GM10248 (cell line): ENCODE measurements around the gene WFDC9.
"Not testable (repeated sequence)": the region's sequence is repeated elsewhere in the genome, so short reads cannot be mapped to it uniquely, and the experiment has no call there.

Experiments
- CTCF ChIA-PET: fragments of 300-600 bp; sonication (Branson Sonifier 250); formaldehyde crosslinking; extraction: SDS; loops from one replicate; lab custom pipeline; 2021; ENCODE audit warnings: antibody characterized with exemption; lab: Yijun Ruan, JAX
- POLR2A ChIA-PET: fragments of 350-650 bp; sonication (Branson Sonifier 250); formaldehyde crosslinking; extraction: SDS; loops from one replicate; lab custom pipeline; 2020; ENCODE audit warnings: antibody characterized with exemption; lab: Yijun Ruan, JAX
- DNase-seq: peaks from one replicate; pipeline ENCODE4 v3.0.0; 2012; ENCODE audit errors: extremely low spot score
- TF ChIP-seq, protein P1 (sequence below): IDR thresholded peaks from 2 replicates; pipeline ENCODE4 v1.5.1; 2012; ENCODE audit warnings: mild to moderate bottlenecking, low read depth; ENCODE audit errors: extremely low read depth, missing control alignments, control extremely low read depth

Gene WFDC9

DNA sequence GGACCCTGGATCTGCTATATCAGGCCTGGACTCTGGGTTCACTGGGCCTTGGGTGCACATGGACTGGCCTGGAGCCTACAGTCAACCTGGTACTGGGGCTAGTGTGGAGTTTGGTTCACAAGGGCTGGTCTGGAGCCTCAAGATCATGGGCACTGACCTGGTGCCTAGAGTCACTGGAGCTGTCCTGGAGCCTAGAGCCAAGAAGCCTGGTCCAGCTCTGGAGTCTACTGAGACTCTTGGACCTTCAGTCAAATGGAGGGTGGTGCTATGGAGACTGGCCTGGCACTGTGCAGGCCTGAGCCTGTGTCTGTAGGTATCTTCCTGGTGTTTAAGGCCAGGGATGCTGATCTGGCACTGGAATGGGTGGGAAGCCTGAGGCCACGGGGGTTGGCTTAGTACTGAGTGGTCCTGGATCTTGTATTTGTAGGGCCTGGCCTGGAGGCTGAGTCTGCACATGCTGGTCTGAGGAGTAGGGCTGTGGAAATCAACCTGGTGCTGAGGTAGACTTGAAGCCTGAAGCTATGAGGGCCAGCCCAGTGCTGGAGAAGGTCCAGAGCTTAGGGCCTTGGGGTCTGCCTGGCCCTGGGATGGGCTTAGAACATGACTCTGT, 16.5 kb upstream of the WFDC9 start:
- DNase-seq: no peak
- ChIA-PET CTCF (interaction anchor here (0.7 to 1.4 kb wide), 3 partner anchors 18 to 21 kb away, joined by 3 to 6 read pairs (median 3); no protein-coding TSS in a partner anchor), POLR2A (no interaction called here)
- TF ChIP-seq, protein P1, sequence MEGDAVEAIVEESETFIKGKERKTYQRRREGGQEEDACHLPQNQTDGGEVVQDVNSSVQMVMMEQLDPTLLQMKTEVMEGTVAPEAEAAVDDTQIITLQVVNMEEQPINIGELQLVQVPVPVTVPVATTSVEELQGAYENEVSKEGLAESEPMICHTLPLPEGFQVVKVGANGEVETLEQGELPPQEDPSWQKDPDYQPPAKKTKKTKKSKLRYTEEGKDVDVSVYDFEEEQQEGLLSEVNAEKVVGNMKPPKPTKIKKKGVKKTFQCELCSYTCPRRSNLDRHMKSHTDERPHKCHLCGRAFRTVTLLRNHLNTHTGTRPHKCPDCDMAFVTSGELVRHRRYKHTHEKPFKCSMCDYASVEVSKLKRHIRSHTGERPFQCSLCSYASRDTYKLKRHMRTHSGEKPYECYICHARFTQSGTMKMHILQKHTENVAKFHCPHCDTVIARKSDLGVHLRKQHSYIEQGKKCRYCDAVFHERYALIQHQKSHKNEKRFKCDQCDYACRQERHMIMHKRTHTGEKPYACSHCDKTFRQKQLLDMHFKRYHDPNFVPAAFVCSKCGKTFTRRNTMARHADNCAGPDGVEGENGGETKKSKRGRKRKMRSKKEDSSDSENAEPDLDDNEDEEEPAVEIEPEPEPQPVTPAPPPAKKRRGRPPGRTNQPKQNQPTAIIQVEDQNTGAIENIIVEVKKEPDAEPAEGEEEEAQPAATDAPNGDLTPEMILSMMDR: no peak

DNA sequence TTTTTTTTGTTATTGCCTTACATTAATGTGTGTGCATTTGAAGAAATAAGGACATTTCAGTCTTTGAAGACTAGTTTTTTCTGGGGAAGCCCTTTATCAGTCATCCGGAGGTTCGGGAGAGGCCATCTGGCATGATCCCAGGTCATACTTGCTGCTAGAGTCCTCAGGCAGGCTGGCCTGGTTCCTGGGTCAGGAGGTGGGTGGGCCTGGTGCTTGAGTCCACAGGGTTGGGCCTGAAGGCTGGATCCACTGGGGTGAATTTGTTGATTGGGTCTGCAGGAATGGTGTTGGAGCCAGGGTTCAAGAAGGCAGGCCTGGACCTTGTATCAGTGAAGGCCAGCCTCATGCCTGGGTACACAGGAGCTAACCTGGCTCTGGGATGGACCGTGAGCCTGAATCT, 15.8 kb upstream of the WFDC9 start:
- POLR2A ChIA-PET: no interaction called here
- CTCF ChIA-PET: no interaction called here
- TF ChIP-seq, protein P1: no peak
- no peak for DNase-seq

DNA sequence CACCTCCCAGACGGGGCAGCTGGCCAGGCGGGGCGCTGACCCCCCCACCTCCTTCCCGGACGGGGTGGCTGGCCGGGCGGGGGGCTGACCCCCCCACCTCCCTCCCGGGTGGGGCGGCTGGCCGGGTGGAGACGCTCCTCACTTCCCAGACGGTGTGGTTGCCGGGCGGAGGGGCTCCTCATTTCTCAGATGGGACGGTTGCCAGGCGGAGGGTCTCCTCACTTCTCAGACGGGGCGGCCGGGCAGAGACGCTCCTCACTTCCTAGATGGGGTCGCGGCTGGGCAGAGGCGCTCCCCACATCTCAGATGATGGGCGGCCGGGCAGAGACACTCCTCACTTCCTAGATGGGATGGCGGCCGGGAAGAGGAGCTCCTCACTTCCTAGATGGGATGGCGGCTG, 14.8 kb upstream of the WFDC9 start:
- DNase-seq, CTCF ChIA-PET, POLR2A ChIA-PET: not testable (repeated sequence)

DNA sequence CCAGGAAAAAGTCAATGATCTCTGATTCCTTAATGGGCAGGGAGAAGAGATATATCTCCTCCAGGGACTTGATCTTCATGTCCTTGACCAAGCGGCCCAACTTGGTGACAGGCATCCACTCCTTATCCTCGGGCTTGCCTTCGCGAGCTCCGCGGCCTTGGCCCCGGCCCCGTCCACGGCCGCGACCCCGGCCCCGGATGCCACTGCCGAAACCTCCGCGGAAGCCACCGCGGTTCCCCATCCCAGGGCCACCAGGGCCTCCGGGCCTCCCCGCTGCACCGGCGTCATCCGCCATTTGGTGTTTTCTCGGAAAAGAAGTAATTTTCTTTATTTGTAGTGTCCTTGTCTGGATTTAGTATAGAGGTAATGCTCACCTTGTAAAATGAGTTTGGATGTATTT, 10.0 kb upstream of the WFDC9 start:
- DNase-seq, CTCF ChIA-PET, POLR2A ChIA-PET: not testable (repeated sequence)

DNA sequence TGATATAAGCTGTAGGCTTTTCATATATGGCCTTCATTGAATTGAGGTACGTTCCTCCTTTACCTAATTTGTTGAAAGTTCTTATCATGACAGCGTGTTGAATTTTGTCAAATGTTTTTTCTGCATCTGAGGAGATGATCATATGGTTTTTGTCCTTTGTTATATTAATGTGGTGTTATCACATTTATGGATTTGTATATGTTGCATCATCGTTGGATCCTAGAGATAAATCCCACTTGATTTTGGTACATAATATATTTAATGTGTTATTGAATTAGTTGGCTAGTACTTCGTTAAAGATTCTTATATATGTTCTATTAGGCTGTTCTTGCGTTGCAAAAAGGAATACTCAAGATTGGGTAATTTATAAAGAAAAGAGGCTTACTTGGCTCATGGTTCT, 8.6 kb upstream of the WFDC9 start:
- CTCF ChIA-PET: no interaction called here
- POLR2A ChIA-PET: no interaction called here

DNA sequence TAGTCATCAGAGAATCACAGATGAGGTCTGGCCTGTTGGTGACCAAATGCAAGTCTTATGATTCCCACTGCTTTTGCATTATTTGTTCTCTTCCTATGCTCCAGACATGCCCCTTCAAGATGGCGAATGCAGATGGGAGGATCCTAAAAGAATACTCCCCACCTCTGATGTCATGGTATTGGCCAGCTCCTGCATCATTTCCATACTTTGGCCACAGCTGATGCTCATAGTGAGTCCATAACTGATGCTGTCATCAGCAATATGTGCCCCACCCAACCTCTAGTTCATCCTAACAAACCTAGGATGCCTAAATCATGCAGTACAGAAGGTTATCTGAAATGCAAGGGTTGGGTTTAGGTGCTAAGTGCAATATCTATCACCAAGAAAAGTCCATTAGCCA, 5.4 kb upstream of the WFDC9 start:
- TF ChIP-seq, protein P1: no peak
- CTCF ChIA-PET: no interaction called here
- POLR2A ChIA-PET: no interaction called here
- DNase-seq: no peak

More for the DNA sequence above, 8.6 kb upstream of the WFDC9 start:
- no peak for DNase-seq
- TF ChIP-seq, protein P1: no peak

DNA sequence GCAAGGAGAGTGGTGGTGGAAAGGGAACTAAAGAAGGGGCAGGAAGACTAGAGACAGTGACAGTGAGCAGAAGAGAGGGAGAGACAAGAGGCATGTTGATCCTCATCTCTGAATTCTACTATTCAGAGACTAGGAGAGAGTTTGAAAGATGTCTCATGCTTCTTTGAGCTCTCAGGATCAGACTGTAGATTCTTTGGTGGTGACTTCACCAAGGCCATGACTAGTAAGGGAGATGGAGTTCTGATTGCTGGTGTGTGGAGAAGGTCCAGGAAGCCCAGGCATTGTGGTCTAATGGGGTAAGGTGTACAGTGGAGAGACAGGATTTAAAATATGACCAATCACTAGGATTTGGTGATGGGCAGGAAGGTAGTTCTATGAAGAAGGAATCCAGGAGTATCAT, 713 bp downstream of the WFDC9 start:
- no peak for DNase-seq
- CTCF ChIA-PET: interaction anchor here (1.5 to 2.1 kb wide), 2 partner anchors 12 to 141 kb away, joined by 6 to 12 read pairs; no protein-coding TSS in a partner anchor
- POLR2A ChIA-PET: no interaction called here
- TF ChIP-seq, protein P1: no peak

DNA sequence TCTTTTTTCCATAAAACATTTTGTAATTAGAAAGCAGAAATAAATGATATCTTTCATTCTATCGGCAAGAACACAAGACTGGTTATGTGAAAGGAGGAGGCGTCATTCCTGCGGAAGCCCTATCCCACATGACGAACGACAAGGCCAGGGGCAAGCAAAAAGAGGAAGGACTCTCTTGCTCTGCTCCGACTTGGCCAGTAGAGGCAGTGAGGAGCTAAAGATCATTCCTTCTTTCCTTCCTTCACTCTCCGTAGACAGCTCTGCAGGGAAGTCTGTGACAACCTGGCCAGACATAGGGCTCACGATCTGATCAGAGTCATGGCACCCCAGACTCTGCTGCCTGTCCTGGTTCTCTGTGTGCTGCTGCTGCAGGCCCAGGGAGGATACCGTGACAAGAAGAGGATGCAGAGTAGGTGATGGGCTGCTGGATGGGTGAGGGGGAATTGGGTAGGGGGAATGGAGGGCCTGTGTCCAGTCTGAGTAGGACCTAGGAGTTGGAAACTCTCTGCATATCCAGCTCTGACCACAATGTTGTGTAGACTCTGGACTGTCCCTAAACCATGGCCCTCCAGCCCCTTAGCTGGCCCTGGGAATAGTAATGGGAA, 1.5 kb downstream of the WFDC9 start, which contains the start of gene WFDC10A:
TSS of gene WFDC10A (plus strand) at position 244 of the 605 bp plus-strand sequence. CDS start at position 319, 75 bp downstream.
- DNase-seq: peak; percentile 53
- CTCF ChIA-PET: interaction anchor here (0.6 to 2.1 kb wide), 15 partner anchors 8 to 142 kb away, joined by 3 to 23 read pairs (median 4); no protein-coding TSS in a partner anchor
- TF ChIP-seq, protein P1: peak; percentile 50
- POLR2A ChIA-PET: no interaction called here
